HG02938 (cell line): ENCODE data around the gene LEKR1.

Experiments used
- ATAC-seq: cut with Tn5 transposase; IDR thresholded peaks from one replicate; pipeline ENCODE4 v1.9.1; 2021; ENCODE audit warnings: mild to moderate bottlenecking, moderate library complexity; ENCODE audit not compliant: unreplicated experiment

LEKR1 gene

GRCh38 chr3:157075693-157076420 is 249.7 kb downstream of the LEKR1 start:
- ATAC-seq, result no peak

- no peak for ATAC-seq
Measured at GRCh38 chr3:157077565-157077991, 251.4 kb downstream of the LEKR1 start.

- no peak for ATAC-seq
Measured at GRCh38 chr3:157078131-157078810, 252.1 kb downstream of the LEKR1 start.

- ATAC-seq, result no peak
Measured at GRCh38 chr3:157078811-157079185, 252.6 kb downstream of the LEKR1 start.

GRCh38 chr3:157079676-157080369 is 253.7 kb downstream of the LEKR1 start:
- no peak for ATAC-seq

- peak; percentile 73 for ATAC-seq
Measured at GRCh38 chr3:157081626-157082210, 255.6 kb downstream of the LEKR1 start.

- no peak for ATAC-seq
Measured at GRCh38 chr3:157082305-157082982, 256.3 kb downstream of the LEKR1 start.

GRCh38 chr3:157083824-157084223 is 257.7 kb downstream of the LEKR1 start:
- no peak for ATAC-seq

GRCh38 chr3:157086060-157086750 is 260.1 kb downstream of the LEKR1 start:
- ATAC-seq, result no peak

GRCh38 chr3:157086775-157087174 is 260.6 kb downstream of the LEKR1 start:
- no peak for ATAC-seq

GRCh38 chr3:157087373-157087772 is 261.2 kb downstream of the LEKR1 start:
- ATAC-seq, result no peak

GRCh38 chr3:157087780-157088600 is 261.8 kb downstream of the LEKR1 start:
- no peak for ATAC-seq

GRCh38 chr3:157088601-157089454 is 262.7 kb downstream of the LEKR1 start:
- ATAC-seq, result peak; percentile 72

- ATAC-seq, result peak; percentile 27
Measured at GRCh38 chr3:157089455-157090221, 263.5 kb downstream of the LEKR1 start.

- ATAC-seq, result no peak
Measured at GRCh38 chr3:157091083-157091833, 265.1 kb downstream of the LEKR1 start.

- ATAC-seq, result no peak
Measured at GRCh38 chr3:157092230-157092629, 266.1 kb downstream of the LEKR1 start.

GRCh38 chr3:157093096-157093495 is 266.9 kb downstream of the LEKR1 start:
- no peak for ATAC-seq
